ENCODE measurements around the gene TEX53.

TEX53 gene

DNA sequence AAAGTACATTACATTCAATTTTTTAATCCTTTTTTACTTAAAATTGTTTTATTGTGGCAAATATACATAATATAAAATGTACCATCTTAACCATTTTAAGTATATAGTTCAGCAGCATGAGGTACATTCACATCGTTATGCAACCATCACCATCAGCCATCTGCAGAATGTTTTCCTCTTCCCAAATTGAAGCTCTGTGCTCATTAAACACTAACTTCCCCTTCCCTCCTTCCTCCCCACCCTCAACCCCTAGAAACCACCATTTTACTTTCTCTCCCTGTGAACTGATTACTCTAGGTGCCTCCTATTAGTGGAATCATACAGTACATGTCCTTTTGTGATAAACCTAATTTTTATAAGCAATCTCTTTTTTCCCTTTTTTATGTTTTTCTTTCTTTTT lies 15.6 kb downstream of the TEX53 start:
- DNase-seq (ENCODE audit: low read depth, low spot score) = no peak

DNA sequence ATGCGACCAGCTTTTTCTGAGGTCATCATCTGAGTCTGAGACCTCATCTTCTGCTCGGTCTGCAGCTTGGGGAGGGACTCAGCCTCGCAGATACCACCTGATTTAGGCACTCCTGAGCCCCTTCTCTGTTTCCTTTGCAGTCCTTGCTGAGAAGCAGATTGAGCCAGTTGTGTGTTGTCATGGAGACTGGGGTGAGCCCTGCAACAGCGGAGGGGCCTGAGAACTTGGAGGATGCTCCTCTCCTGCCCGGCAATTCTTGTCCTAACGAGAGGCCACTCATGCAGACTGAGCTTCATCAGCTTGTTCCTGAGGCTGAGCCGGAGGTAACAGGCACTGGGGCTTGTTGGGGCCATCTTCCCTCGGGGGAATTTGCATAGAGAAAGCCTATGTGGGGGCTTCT lies 19.2 kb downstream of the TEX53 start:
- no peak for DNase-seq (ENCODE audit: low read depth, low spot score)

DNA sequence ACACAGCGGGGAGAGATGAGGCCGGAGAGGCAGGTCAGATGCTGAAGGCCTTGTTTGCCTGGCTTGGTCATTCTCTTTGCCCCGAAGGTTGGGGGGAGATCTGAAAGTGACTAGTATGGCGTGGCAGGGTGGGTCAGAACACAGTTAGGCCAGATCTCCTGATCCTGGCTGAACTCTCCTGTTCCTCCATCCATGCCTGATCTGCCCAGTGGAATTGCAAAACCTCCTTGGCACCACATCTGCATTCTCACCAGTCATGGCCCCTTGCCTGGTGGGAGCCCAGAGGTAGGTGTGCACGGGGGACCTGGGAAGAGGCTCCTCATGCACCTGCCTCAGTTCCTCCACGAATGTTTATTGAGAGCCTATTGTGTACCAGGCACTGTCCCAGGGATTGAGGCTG lies 23.2 kb downstream of the TEX53 start:
- no peak for DNase-seq (ENCODE audit: low read depth, low spot score)

DNA sequence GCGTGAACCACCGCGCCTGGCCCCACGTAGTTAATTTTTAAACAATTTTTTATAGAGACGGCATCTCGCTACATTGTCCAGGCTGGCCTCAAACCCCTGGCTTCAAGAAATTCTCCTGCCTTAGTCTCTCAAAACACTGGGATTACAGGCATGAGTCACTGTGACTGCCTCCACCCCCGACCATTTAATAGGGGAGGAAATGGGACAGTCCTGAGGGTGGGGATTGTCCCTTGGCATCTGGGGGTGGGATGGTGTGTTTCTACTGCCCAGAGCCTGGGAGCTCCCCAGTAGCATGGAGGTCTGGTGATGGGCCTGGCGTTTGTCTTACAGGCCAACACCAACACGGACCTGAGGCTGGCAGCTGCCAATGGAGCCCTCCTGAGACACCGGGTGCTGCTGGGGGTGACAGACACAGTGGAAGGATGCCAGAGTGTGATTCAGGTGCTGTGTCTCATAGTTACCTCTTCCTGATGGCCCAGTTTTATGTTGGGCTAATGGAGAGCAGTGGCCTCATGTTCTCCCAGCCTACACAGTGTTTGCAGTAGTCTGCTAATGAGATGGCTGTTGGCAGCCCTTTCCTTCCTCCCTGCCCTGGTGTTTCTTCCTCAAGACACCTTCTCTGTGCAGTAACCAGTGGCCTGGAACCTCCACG lies 24.0 kb downstream of the TEX53 start:
- no peak for DNase-seq (ENCODE audit: low read depth, low spot score)

DNA sequence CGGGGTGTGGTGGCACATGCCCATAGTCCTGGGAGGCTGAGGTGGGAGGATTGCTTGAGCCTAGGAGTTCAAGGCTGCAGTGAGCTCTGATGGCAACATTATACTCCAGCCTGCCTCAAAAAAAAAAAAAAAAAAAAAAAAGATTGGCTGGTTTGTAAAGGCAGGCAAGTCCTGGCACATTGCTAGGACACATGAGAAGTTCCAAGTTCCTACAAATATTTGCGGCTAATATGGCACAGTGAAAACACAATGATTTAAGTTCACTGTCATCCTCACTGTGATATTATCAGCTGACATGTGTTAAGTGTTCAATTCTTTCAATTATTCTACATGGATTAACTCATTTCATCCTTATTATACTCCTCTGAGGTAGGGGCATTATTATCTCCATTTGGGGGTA lies 26.4 kb downstream of the TEX53 start:
- no peak for DNase-seq (ENCODE audit: low read depth, low spot score)

DNA sequence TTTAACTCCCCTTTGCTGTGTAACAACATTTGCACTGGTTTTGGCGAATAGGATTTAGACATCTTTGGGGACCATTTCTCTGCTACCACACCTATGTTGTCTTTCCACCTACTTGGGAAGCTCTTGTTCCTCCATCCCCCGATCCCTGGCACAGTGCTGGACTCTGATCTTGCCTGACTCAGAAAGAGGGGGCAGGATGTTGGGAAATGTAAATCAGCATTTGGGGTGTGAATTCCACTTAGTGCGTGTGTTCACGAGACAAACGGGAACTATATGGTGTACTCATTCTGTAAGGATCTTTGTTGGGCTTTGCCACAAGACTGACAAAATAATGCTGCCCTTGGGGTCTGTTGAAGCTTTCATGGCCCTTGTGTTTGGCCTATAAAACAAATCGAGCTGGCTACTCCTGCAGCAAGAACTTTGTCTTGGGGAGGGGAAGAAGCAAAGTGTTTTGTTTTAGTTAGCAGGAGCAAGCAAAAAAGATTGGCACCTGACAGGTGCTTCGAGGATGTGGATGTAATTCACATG lies 28.0 kb downstream of the TEX53 start:
- no peak for DNase-seq (ENCODE audit: low read depth, low spot score)

DNA sequence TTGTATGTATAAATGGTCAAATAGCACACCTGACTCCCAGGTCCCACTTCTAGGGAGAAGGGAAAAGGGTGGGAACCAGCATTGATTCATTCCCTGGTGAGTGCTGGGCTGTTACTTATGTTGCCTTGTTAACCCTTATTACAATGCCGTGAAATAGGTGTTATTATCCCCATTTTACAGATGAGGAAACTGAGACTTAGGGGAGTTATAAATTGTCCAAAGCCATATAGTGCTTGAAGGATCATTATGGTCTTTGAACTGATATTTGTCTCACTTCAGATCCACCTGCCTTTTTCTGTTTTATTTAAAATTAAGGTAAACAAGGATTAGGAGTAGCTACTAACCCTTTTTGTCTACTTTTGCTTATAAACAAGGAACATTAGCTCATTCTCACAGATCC lies 30.1 kb downstream of the TEX53 start:
- DNase-seq (ENCODE audit: low read depth, low spot score) = no peak

DNA sequence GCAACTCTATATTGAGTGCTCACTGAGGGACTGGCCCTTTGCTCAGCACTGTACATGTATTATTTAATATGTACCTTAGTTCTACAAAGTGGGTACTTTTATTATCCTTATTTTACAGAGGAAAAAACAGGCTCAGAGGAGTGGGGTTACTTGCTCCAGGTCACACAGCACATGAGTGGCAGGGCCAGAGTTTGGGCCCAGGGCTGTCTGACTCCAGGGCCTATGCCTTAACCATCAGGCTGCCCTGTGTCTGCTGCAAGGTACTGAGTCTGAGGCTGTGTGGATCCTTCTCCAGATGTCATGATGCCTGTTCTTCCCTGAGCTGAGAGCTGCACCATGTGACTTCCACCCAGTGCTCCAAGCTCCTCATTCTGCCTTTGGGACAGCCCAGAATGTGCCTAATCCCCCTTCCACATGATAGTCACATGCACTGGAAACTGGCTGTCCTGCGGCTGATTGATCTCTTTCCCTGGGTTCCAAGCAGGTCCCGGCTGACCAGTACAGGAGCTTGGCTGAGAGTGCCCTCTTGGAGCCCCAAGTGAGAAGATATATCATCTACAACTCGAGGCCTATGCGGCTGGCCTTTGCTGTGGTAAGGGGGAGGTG lies 31.1 kb downstream of the TEX53 start:
- no peak for DNase-seq (ENCODE audit: low read depth, low spot score)

DNA sequence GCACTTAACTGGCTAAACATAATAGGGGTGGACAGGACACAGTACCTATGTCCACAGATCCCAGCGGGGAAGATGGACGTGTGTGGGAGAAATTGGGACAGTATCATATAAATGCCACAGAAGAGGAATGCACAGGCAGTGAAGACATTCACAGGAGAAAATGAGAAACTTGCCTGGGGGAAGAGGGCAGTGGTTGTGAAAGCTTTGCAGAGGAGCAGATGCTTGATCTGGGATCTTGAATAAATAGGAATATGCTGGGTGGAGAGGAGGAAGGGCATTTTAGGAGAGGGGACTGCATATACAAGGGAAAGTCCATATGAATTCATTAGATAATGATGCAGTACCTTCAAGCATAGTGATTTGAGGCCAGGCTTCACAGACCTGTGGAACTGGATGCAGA lies 32.9 kb downstream of the TEX53 start:
- no peak for DNase-seq (ENCODE audit: low read depth, low spot score)

DNA sequence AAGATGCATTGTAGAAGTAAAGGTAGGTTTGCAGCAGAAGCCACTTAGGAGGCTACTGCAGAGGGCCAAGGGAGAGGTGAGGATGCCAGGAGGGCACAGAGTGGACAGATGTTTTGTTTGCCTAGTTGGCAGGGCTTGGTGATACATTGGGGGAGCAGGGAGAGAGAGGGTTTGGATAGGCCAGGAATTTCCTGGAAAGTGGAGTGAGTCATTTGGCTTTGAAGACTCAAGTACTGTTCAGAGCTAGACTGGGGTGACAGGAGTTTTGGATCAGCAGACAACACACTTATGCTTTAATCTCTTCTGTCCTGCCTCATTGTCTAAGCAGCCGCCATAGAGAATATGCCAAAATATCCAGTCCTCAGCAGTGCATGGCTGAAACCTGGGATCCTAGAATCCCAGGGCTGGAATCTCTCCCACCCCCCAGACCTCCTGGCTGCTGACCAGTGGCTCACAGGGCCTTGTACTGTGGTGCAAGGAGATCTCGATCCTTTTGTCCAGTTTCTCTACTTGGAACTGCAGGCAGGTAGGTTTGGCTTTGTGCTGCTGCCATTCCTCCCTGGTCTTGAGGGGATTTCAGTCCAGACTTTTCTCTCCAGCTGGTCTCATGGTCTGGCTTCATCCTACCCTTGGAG lies 35.5 kb downstream of the TEX53 start:
- DNase-seq (ENCODE audit: low read depth, low spot score) = no peak

DNA sequence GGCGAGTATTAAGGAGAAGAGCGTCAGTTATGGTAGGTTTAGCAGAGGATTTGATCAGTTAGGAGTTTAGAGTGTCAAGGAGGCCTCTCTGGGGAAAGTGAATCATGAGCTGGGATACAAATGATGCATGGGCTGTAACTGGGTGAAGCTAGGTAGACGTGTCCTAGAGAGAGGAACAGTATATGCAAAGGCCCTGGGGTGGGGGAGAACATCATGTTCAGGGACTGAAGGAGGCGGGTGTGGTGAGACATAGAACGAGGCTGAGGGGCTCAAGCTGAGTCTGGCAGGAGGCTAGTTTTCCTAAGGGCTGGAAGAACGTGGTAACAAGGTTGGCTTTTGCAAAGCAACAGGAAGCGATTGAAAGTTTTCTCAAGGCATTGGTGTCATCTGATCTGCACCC lies 36.0 kb downstream of the TEX53 start:
- no peak for DNase-seq (ENCODE audit: low read depth, low spot score)

DNA sequence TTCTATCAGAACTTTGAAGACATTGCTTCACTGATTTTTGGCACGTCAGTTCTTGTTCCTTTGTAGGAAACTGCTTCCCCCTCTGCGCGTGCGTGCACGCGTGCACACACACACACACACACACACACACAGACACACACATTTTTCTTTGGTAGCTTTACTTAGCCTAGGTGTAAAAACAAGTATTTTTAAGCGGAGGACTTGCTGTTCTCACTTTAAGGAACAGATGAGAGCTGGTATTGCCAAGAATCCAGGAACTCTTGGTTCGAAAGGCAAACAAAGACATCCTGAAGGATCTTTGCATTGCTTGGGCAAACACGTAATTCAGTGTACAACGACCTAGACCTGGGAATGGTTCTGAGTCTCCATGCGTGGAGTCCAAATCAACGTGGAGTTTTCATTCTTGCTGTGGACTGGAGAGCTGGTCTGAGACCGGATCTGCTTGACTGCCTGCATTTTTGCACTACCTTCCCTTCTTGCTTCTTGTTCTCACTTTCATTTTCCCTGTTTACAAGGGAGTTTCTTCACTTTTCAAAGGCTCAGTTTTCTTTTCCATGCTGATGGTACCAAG lies 38.3 kb downstream of the TEX53 start:
- DNase-seq (ENCODE audit: low read depth, low spot score) = no peak

DNA sequence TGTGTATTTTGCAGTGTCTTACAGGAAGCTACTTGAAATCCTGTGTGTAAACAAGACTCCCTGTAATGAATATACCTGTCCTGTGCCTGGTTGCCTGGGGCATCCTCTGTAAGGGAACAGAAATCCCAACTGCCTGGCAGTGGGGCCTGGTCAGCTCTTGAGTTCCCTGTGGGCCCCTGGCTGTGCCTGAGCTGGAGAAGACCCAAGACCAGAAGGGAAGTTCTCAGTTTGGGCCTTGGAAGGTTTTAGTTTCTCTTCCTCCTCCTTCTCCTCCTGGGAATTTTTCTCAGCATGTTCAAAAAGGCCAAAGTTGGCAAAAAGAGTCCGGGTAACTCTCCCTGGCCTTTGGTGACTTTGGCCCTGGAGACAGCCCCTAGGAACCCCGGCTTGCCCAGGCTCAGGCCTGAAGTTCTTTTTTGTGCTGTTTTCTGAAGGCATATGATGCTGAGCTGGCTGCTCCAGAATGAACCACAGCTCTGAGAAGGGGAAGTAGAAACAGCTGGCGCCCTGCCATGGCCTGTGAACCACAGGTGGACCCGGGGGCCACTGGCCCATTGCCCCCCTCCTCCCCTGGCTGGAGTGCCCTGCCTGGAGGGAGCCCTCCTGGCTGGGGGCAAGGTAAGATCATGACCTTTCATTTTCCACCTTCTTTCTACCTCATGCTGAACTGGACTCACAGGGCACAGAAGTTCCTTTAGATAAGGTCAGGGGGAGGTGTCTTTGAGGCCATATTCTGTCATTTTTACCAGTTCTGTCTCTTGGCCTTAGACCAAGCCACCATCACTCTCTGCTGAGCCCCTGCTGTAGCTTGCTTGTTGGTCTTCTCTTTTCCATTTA lies 40.7 kb downstream of the TEX53 start:
- no peak for DNase-seq (ENCODE audit: low read depth, low spot score)

DNA sequence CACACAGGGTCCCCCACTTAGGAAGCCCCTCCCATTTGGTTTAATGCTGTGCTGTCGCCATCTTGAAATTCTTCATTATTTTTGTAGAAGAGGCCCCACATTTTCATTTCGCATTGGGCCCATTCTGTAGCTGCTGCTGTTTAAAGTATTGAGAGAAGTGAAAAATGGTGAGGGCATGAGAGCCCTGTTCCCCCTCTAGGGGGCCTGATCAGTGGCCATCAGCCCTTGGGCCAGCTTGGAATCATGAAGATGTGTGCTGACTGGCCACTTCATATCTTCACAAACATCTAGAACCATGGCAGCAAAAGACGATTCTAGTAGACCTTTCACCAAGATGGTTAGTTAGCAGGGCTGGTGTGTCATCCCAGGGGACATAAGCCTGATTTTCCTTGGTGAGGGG lies 43.2 kb downstream of the TEX53 start:
- no peak for DNase-seq (ENCODE audit: low read depth, low spot score)

DNA sequence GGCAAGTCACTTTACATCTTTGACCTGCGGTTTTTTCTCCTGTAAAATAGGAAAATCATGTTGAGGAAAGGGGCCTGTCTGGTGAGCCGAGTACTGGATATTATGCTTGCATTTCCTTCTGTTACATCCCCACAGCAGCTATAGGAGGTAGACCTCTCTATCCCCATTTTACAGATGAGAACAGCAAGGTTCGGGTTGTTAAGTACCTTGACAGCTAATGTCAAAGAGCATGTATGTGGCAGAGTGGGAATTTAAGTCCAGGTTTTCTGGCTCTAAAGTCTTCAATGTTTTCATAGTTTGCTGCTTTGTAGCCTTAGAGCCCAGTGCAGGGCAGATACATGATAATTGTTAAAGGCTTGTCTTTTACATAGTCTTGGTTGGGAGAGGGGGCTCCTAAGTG lies 43.7 kb downstream of the TEX53 start:
- DNase-seq (ENCODE audit: low read depth, low spot score) = no peak

DNA sequence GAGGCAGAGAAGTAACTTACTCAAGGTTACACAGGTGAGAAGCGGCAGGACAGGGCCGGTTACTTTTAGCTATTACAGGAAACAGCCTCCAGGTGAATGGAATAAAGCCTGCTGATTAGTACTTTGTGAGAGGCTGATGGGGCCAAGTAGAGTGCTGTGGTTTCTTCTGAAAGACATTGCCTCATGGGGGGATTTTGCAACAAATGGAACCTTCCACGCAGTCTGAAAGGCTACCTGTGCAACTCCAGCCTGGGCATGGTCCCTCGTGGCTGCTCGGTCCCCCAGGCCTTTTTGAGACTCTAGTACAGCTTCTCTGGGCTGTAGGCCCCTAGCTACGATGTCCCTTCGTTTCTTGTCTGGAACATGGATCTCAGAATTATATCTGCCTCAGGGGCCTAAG lies 44.5 kb downstream of the TEX53 start:
- DNase-seq (ENCODE audit: low read depth, low spot score) = no peak

DNA sequence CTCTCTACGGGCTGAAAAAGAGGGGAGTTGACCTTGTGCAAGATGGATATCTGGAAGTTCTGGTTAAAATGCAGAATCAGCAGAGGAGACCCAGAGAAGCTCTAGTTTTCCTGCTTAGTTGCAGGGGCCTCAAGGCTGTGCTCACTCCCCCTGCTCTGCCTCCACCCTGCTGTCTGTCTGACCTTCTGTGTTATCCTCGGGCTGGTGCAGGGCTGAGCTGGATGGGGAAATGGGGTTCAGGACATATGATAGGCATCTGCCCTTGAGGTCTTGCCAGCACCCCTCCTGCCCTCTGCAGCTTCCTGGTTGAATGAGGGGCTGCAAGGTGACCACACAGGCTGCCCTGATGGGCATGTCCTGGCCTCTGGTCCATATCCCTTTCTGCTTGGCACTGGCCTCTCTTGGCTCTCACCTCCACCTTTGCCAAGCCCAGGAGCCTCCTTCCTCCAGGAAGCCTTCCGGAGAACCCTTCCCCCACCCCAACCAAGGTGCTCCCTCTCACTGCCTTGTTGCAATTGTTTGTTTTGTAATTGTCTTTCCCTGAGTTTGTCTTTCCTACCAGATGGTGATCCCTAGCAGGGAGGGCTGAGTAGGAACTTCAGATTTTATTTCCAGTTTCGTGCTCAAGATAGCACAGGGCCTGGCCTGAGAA lies 45.2 kb downstream of the TEX53 start:
- no peak for DNase-seq (ENCODE audit: low read depth, low spot score)

DNA sequence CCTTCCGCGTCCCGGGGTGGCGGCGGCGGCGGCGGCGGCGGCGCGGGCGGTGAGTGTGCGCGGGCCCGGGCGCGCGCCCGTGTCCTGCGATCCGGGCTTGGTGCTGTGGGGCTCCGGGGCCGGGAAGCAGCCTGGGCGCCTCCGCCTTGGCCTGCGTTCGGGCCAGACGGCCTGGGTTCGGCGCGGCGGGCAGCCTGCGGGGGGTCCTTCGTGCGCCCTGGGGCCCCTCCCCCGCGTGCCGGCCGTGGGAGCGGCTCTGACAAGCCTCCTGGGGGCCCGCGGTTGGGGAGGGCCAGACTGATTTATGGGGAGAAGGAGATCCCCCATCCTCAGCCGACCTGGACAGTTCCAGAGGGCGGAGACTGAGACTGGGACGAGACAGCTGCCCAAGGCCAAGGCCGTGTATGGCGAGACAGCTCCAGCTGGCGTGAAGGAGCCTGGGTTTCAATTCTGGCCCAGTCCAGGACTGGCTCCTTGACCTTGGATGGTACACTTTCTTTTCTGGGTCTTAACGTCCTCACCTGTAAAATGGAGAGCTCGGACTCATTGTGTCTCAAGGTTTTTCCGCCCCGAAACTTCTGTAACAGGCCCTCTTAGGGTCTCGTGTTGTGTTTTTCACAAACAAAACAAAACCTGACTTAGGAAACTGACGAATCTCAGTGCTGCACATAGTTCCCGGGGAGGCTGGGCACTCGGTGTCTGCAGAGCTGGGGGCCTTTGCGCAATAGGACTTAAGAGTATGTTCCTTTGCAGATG lies 45.9 kb downstream of the TEX53 start:
- DNase-seq (ENCODE audit: low read depth, low spot score) = no peak

DNA sequence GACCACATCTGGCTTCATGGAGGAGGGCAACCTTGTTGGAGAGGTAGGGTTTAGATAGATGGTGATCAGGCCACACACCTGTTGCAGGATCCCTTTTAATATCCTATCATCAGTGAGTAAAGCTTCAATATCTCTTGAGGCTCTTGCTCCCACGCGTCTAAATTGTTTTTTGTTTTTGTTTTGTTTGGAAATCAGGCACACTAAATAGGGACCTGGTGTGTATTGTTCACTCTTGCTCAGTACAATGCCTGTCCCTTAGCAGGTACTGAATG lies 49.1 kb downstream of the TEX53 start:
- no peak for DNase-seq (ENCODE audit: low read depth, low spot score)

DNA sequence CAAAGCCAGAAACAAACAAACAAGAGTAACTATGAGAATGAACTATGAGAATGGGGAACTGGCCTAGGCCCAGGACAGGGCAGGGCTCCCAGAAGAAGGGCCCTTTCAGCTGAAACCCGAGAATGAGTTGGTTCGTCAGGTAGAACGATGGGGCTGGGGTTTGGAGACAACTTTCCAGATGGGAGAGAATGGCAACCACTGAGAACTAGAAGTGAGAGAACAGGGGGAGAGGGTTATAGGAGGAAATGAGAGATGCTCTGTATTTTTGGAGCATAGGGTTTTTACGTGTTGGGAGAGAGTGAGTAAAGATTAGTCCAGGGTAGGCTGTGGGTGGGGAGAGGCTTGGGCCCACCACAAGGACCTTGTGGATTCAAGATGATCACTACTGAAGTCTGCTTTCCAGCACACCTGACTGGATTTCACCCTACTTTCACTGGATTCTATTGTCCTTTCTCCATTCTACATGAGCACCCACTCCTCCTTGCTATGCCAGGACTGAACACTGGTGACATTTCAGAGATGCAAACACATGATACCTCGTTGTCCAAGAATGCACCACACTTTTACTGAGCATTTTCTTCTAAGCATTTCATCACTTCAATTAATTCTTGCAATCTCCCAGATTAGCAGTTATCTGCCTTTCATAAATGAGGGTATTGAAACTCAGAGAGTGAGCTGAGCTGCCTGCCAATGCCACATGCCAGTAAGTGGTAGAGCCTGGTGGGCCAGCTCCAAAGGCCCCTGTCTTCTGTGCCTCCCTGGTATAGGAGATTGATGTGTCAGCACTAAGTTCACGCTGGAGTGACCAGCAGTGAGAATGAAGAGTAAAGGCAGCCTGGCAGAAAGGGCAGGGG lies 49.7 kb downstream of the TEX53 start:
- no peak for DNase-seq (ENCODE audit: low read depth, low spot score)

All from brain pericyte (primary cell).